OCI-LY7 (cell line): Measurements from ENCODE around the gene ITGA5. TPM values are rescaled to one million over a fixed set of nuclear protein-coding genes. Genes with fewer than 3 reads are reported as not detected.

Source experiments
- BruUV-seq: library from RNA; stranded (reverse); fragments of 400-500 nt; replicated peaks from 2 replicates; lab custom pipeline; 2021; lab: Mats Ljungman, UMichigan
- CTCF ChIA-PET: fragments of 300-600 bp; sonication (Branson Sonifier 250); formaldehyde crosslinking; loops from one replicate; lab custom pipeline; 2022; ENCODE audit warnings: antibody characterized with exemption; ENCODE audit not compliant: unreplicated experiment; lab: Charles Lee
- POLR2A ChIA-PET: fragments of 300-600 bp; sonication (Branson Sonifier 250); formaldehyde crosslinking; loops from one replicate; lab custom pipeline; 2022; ENCODE audit warnings: antibody characterized with exemption; lab: Charles Lee
- DNase-seq: peaks from one replicate; pipeline ENCODE4 v3.0.0-alpha.2; 2015; ENCODE audit warnings: low spot score
- H2AFZ ChIP-seq: fragments of 200-600 bp; sonication (generic), shearing (Covaris generic); 2 replicates; pipeline ENCODE4 v1.6.1; 2014; ENCODE audit warnings: mild to moderate bottlenecking, antibody characterized with exemption, low read length, moderate library complexity
- H3K27ac ChIP-seq: fragments of 200-600 bp; sonication (generic); 2 replicates; pipeline ENCODE4 v1.5.1; 2014; ENCODE audit warnings: mixed run types, low read depth, mild to moderate bottlenecking, moderate library complexity, low read length, inconsistent platforms; ENCODE audit not compliant: poor library complexity, severe bottlenecking
- H3K36me3 ChIP-seq: fragments of 200-600 bp; sonication (generic); 2 replicates; pipeline ENCODE4 v1.6.1; 2014; ENCODE audit warnings: mild to moderate bottlenecking, antibody characterized with exemption, low read length, moderate library complexity, mixed read lengths; ENCODE audit not compliant: insufficient read depth
- H3K4me1 ChIP-seq: fragments of 200-600 bp; sonication (generic); 2 replicates; pipeline ENCODE4 v1.5.1; 2014; ENCODE audit warnings: mild to moderate bottlenecking, low read length; ENCODE audit not compliant: insufficient read depth, poor library complexity, severe bottlenecking
- H3K4me2 ChIP-seq: fragments of 200-600 bp; sonication (generic); 2 replicates; pipeline ENCODE4 v1.6.1; 2014; ENCODE audit warnings: mild to moderate bottlenecking, low read length
- H3K4me3 ChIP-seq: fragments of 200-600 bp; sonication (generic); 2 replicates; pipeline ENCODE4 v1.5.1; 2014; ENCODE audit warnings: mild to moderate bottlenecking, low read depth, low read length; ENCODE audit not compliant: poor library complexity, severe bottlenecking
- H3K79me2 ChIP-seq: fragments of 200-600 bp; sonication (generic); 2 replicates; pipeline ENCODE4 v1.6.1; 2016; ENCODE audit warnings: low read depth, mild to moderate bottlenecking, low read length, moderate library complexity, mixed read lengths; ENCODE audit not compliant: insufficient read depth
- H3K9me2 ChIP-seq: fragments of 200-600 bp; sonication (generic); 2 replicates; pipeline ENCODE4 v1.6.1; 2016; ENCODE audit warnings: mild to moderate bottlenecking, low read length, mixed read lengths; ENCODE audit not compliant: insufficient read depth
- H3K9me3 ChIP-seq: fragments of 200-600 bp; sonication (generic); 2 replicates; pipeline ENCODE4 v1.6.1; 2014; ENCODE audit warnings: mild to moderate bottlenecking, mixed run types, low read length, mixed read lengths
- H4K20me1 ChIP-seq: fragments of 200-600 bp; sonication (generic); 2 replicates; pipeline ENCODE4 v1.6.1; 2014; ENCODE audit warnings: mild to moderate bottlenecking, antibody characterized with exemption, low read length, moderate library complexity, mixed read lengths; ENCODE audit not compliant: insufficient read depth
- CTCF ChIP-seq: fragments of 200-600 bp; sonication (generic); conservative IDR thresholded peaks from 2 replicates; pipeline ENCODE4 v1.5.1; 2014; ENCODE audit warnings: mild to moderate bottlenecking, antibody characterized with exemption, low read length, moderate library complexity, mixed read lengths
- EZH2phosphoT487 ChIP-seq: fragments of 200-600 bp; sonication (generic); IDR thresholded peaks from 2 replicates; pipeline ENCODE4 v1.6.1; 2018; ENCODE audit warnings: low read depth, borderline replicate concordance, mild to moderate bottlenecking, mixed run types, antibody characterized with exemption, low read length, moderate library complexity, mixed read lengths
- intact Hi-C: fragments of 100-400 bp; cut with micrococcal nuclease; formaldehyde crosslinking; loops from one replicate; pipeline ENCODE4 v1.10.0; 2022; ENCODE audit not compliant: unreplicated experiment
- total RNA-seq, 2 experiments: library from RNA; depleted of rRNA in 1 of 2; stranded (reverse); fragments of >200 nt in 1 of 2; shearing (Covaris generic) in 1 of 2; gene quantifications; 2 replicates each; pipeline ENCODE4 v1.2.3, GENCODE V29; 2014 to 2022

The ITGA5 gene
- total RNA-seq, 2 experiments from 2014 or later: 0.06 to 0.34 TPM

GRCh38 chr12:54378796-54379397 lies 40.2 kb downstream of the ITGA5 start:
- intact Hi-C loops: no loop called here
- Histone ChIP-seq H3K79me2 (no peaks in the 10 kb centered on the region), H3K9me3 (no peaks in the 10 kb centered on the region), H3K36me3 (no peaks in the 10 kb centered on the region), H3K27ac (no peak overlapping the region), H3K4me1 (peaks cover 15% of the 10 kb centered on the region), H3K4me2 (peak overlapping the region; percentile 75), H4K20me1 (no peaks in the 10 kb centered on the region), H2AFZ (peak overlapping the region; percentile 86; the same call in 1 of the 2 replicates), H3K9me2 (no peaks in the 10 kb centered on the region), H3K4me3 (peak overlapping the region; percentile 54)
- peak; percentile 33 for DNase-seq
- ChIA-PET POLR2A (interaction anchor here (1.0 kb wide), 1 partner anchor 8 kb away, joined by 3 read pairs; no protein-coding TSS in a partner anchor), CTCF (interaction anchor here (0.8 to 1.4 kb wide), 8 partner anchors 9 to 87 kb away, joined by 3 to 9 read pairs (median 4); no protein-coding TSS in a partner anchor)
- TF ChIP-seq EZH2phosphoT487 (no peak), CTCF (no peak)
- no TSS peak for BruUV-seq

- no peaks in the 10 kb centered on the region for H3K9me3 ChIP-seq
- TF ChIP-seq EZH2phosphoT487 (no peak), CTCF (no peak)
- BruUV-seq: no TSS peak
- no peaks in the 10 kb centered on the region for H4K20me1 ChIP-seq
- H3K4me3 ChIP-seq: no peak overlapping the region
- no peaks in the 10 kb centered on the region for H3K79me2 ChIP-seq
- ChIA-PET CTCF (interaction anchor here (0.6 kb wide), 1 partner anchor 10 kb away, joined by 4 read pairs; no protein-coding TSS in a partner anchor), POLR2A (interaction anchor here (1.0 kb wide), 1 partner anchor 9 kb away, joined by 3 read pairs; no protein-coding TSS in a partner anchor)
- no peak overlapping the region for H3K4me2 ChIP-seq
- intact Hi-C loops: no loop called here
- H3K9me2 ChIP-seq: no peaks in the 10 kb centered on the region
- no peaks in the 10 kb centered on the region for H3K36me3 ChIP-seq
- no peak overlapping the region for H2AFZ ChIP-seq
- H3K4me1 ChIP-seq: peaks cover 13% of the 10 kb centered on the region
- DNase-seq: no peak
- no peak overlapping the region for H3K27ac ChIP-seq
These were observed 41.1 kb downstream of the ITGA5 start for GRCh38 chr12:54377797-54378515.

- BruUV-seq: no TSS peak
- Histone ChIP-seq H3K27ac (no peak overlapping the region), H3K4me1 (peaks cover 13% of the 10 kb centered on the region), H3K4me2 (no peak overlapping the region), H3K79me2 (no peaks in the 10 kb centered on the region), H3K9me2 (no peaks in the 10 kb centered on the region), H3K4me3 (no peak overlapping the region), H3K36me3 (no peaks in the 10 kb centered on the region), H2AFZ (no peak overlapping the region), H4K20me1 (no peaks in the 10 kb centered on the region), H3K9me3 (no peaks in the 10 kb centered on the region)
- DNase-seq: no peak
- intact Hi-C loops: no loop called here
- no peak for TF ChIP-seq CTCF
- no peak for TF ChIP-seq EZH2phosphoT487
- POLR2A ChIA-PET: no interaction called here
- CTCF ChIA-PET: no interaction called here
These were observed 42.1 kb downstream of the ITGA5 start for GRCh38 chr12:54377007-54377406.
